Stomach smooth muscle (tissue), 2 donors: ENCODE results near the gene POLE.

Experiments used
- H3K27ac ChIP-seq: one replicate; pipeline ENCODE4 v1.7.0; 2013; ENCODE audit warnings: mild to moderate bottlenecking, low read length, inconsistent platforms
- H3K27me3 ChIP-seq, 2 donors: one replicate each; pipeline ENCODE4 v1.7.0; 2013; ENCODE audit warnings: low read length in 2 of 2; ENCODE audit not compliant: insufficient read depth in 2 of 2, control insufficient read depth in 1 of 2
- H3K36me3 ChIP-seq, 2 donors: one replicate each; pipeline ENCODE4 v1.7.0; 2013; ENCODE audit warnings: low read length in 2 of 2; ENCODE audit not compliant: control insufficient read depth in 2 of 2, insufficient read depth in 2 of 2
- H3K4me1 ChIP-seq: one replicate; pipeline ENCODE4 v1.7.0; 2013; ENCODE audit warnings: low read length; ENCODE audit not compliant: control insufficient read depth, insufficient read depth
- H3K4me3 ChIP-seq, 2 donors: one replicate each; pipeline ENCODE4 v1.7.0; 2013; ENCODE audit warnings: low read length in 2 of 2
- H3K9ac ChIP-seq, 2 donors: one replicate each; pipeline ENCODE4 v1.7.0; 2013; ENCODE audit warnings: low read length in 2 of 2, mild to moderate bottlenecking in 1 of 2
- H3K9me3 ChIP-seq, 2 donors: one replicate each; pipeline ENCODE4 v1.7.0; 2013; ENCODE audit warnings: low read length in 2 of 2; ENCODE audit not compliant: control insufficient read depth in 2 of 2
- donor health status: healthy.
- donor health status: Pancreatic carcinoma.

POLE gene

GRCh38 chr12:132717011-132717410, 29.9 kb upstream of the POLE start:
- H3K9me3 ChIP-seq, result no peaks in the 10 kb centered on the region
- H3K36me3 ChIP-seq, result peaks cover 24 to 30% of the 10 kb centered on the region in 2 donors
- H3K27ac ChIP-seq, result no peak overlapping the region
- H3K4me1 ChIP-seq, result peaks cover 3% of the 10 kb centered on the region
- no peak overlapping the region for H3K9ac ChIP-seq
- H3K27me3 ChIP-seq, result no peaks in the 10 kb centered on the region
- H3K4me3 ChIP-seq, result no peak overlapping the region

DNA sequence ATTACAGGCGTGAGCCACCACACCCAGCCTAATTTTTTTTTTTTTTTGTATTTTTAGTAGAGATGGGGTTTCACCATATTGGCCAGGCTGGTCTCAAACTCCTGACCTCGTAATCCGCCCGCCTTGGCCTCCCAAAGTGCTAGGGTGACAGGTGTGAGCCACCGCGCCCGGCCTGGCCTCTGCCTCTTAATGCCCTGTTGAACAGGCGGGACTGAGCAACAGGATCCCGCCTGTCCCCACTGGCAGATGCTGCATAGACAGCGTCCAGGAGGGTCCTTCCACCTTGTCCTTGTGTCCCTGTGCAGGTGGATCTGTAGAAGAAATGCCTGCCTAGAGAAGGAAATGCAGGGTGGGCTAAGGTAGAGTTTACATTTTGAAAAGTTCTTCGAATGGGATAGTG, 29.2 kb upstream of the POLE start:
- Histone ChIP-seq H3K27ac (no peak overlapping the region), H3K4me3 (no peak overlapping the region), H3K4me1 (peaks cover 8% of the 10 kb centered on the region), H3K9me3 (no peaks in the 10 kb centered on the region), H3K27me3 (no peaks in the 10 kb centered on the region), H3K9ac (no peak overlapping the region), H3K36me3 (peaks cover 24 to 30% of the 10 kb centered on the region in 2 donors)

DNA sequence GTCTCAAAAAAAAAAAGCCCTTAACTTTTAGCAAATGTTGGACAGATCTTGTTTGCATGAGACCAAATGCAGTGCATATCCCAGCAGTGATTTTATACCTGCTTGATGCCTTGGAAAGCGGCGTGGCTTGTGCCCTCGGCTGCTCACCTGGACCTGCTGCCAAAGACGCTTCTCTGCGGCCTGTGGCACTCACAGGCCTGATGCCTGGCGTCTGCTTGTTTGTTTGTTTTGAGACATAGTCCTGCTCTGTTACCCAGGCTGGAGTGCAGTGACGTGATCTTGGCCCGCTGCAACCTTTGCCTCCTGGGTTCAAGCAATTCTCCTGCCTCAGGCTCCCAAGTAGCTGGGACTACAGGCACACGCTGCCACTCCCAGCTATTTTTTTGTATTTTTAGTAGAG, 28.7 kb upstream of the POLE start:
- Histone ChIP-seq H3K4me3 (no peak overlapping the region), H3K27me3 (no peaks in the 10 kb centered on the region), H3K9me3 (no peaks in the 10 kb centered on the region), H3K27ac (no peak overlapping the region), H3K4me1 (peaks cover 12% of the 10 kb centered on the region), H3K36me3 (peaks cover 22 to 25% of the 10 kb centered on the region in 2 donors), H3K9ac (no peak overlapping the region)

DNA sequence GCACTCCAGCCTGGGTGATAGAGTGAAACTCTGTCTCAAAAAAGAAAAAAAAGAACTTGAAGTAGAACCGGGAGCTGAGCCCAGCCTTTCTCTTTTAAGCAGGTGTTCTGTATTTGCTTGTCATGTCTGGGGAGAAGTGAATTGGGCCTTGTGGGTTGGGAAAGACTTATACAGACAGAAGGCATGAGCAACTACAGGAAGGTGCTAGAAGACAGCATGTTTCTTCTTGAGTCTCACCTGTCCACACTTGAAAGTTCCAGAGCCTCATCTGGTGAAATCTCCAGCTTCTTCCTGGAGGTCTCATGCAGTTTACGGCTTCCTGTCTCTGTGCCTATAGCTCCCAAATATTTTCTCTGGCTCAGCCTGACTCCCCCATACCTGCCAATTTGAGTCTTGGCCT, 26.0 kb upstream of the POLE start:
- Histone ChIP-seq H3K4me1 (peaks cover 23% of the 10 kb centered on the region), H3K36me3 (peaks cover 11% of the 10 kb centered on the region in 2 donors), H3K27me3 (no peaks in the 10 kb centered on the region), H3K9ac (no peak overlapping the region), H3K9me3 (no peaks in the 10 kb centered on the region), H3K27ac (no peak overlapping the region), H3K4me3 (no peak overlapping the region)

- Histone ChIP-seq H3K4me3 (peak overlapping the region; percentile 75 to 88), H3K9ac (peak overlapping the region; percentile 62 to 66), H3K27me3 (no peaks in the 10 kb centered on the region), H3K27ac (no peak overlapping the region), H3K4me1 (peaks cover 23% of the 10 kb centered on the region), H3K9me3 (no peaks in the 10 kb centered on the region), H3K36me3 (peaks cover 4% of the 10 kb centered on the region in 2 donors)
Observed at GRCh38 chr12:132711080-132711843, 24.1 kb upstream of the POLE start.

DNA sequence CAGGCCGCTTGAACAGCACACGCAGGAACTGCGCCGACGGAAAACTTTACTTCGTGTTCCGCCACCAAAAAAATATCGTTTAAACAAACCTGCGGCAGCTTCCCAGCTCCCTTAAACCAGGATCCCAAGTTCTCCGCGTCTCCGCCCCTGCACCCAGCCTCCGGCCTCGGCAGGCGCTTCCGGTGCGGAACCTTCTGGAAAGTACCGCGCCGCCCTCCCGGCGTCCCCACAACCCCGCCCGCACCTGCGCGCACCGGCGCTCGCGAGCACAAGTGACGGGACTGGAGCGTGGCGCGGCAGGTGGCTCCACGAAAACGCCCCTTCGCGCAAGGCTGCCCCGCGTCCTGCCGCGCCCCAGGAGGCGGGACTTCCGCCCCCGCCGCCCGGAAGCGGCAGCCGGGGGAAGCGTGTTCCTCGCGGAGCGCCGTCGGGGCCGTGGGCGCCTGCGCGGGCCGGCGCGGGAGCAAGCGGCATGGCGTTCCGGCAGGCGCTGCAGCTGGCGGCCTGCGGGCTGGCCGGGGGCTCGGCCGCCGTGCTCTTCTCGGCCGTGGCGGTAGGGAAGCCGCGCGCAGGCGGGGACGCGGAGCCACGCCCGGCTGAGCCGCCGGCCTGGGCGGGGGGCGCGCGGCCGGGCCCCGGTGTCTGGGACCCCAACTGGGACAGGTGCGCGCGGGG, 23.4 kb upstream of the POLE start, which contains the start of gene PGAM5:
Gene PGAM5 (plus strand): TSS at position 438 of the 675 bp plus-strand sequence. CDS start 35 bp downstream, at position 473.
- Histone ChIP-seq H3K27ac (peak within 1 kb of the TSS; percentile 41), H3K36me3 (peaks cover 4% of the 10 kb centered on the region in 2 donors), H3K9ac (peak within 1 kb of the TSS; percentile 75 to 83), H3K4me3 (peak within 1 kb of the TSS; percentile 88 to 91), H3K27me3 (no peaks in the 10 kb centered on the region), H3K9me3 (no peaks in the 10 kb centered on the region), H3K4me1 (peaks cover 23% of the 10 kb centered on the region)

DNA sequence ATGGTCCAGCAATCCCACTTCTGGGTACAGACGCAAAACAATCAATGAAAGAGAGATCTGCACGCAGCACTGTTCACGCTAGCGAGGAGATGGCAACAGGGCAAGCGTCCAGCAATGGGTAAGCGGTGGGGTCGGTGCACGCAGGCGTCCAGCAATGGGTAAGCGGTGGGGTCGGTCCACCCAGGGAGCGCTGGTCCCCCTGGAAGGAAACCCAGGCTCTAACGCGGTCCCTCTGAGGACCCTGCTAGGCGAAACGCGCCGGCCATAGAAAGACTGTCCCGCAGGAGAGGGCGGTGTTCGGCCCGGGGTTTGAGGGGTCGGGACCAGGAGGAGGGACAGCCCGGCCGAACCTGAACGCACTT, 22.9 kb upstream of the POLE start:
- Histone ChIP-seq H3K4me3 (peak overlapping the region; percentile 88 to 91), H3K9ac (peak overlapping the region; percentile 75 to 83), H3K27ac (peak overlapping the region; percentile 41), H3K4me1 (peaks cover 23% of the 10 kb centered on the region), H3K36me3 (peaks cover 4% of the 10 kb centered on the region in 2 donors), H3K9me3 (no peaks in the 10 kb centered on the region), H3K27me3 (no peaks in the 10 kb centered on the region)

DNA sequence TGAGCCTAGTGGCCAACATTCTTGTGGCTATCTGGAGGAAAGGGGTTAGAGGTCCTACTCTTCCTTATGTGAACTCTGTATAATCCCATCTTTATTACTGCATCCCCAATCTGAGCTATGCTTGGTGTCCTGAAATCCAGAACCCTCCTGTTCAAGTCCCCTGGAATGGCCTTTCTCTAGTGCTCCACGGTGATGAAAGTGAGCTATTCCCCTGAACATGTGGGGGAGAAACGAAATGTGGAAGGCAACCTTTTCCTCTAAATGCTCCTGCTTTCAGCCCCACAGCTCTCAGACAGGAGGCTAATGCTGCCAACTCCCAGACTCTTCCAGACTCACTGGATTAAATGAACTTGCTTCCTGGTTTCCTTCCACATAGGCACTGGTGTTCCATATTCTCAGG, 21.0 kb upstream of the POLE start:
- no peak overlapping the region for H3K9ac ChIP-seq
- no peaks in the 10 kb centered on the region for H3K9me3 ChIP-seq
- no peak overlapping the region for H3K27ac ChIP-seq

DNA sequence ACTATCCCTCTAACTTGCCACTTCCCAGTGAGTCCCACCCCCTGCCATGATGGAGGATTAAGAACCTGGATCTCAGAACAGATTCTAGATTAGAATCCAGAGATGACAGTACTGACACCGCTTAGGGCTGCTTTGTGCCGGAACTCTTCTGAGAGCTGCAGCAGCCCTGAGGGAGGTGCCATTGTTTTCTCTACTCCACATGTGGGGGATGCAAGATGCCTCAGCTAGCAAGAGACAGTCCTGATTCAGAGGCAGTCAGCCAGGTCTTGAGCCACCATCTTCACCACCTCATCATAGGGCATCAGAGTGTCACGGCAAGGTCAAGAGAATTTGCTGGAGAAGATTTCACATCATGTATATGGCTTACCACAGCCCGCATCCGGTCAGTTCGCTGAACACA, 20.1 kb upstream of the POLE start:
- Histone ChIP-seq H3K9me3 (no peaks in the 10 kb centered on the region), H3K9ac (no peak overlapping the region), H3K27ac (no peak overlapping the region), H3K27me3 (no peaks in the 10 kb centered on the region), H3K4me3 (no peak overlapping the region), H3K36me3 (peaks cover 0 to 11% of the 10 kb centered on the region in 2 donors), H3K4me1 (peaks cover 20% of the 10 kb centered on the region)

More for the DNA sequence above, 21.0 kb upstream of the POLE start:
- Histone ChIP-seq H3K4me1 (peaks cover 21% of the 10 kb centered on the region), H3K36me3 (peaks cover 0 to 9% of the 10 kb centered on the region in 2 donors), H3K27me3 (no peaks in the 10 kb centered on the region), H3K4me3 (no peak overlapping the region)

DNA sequence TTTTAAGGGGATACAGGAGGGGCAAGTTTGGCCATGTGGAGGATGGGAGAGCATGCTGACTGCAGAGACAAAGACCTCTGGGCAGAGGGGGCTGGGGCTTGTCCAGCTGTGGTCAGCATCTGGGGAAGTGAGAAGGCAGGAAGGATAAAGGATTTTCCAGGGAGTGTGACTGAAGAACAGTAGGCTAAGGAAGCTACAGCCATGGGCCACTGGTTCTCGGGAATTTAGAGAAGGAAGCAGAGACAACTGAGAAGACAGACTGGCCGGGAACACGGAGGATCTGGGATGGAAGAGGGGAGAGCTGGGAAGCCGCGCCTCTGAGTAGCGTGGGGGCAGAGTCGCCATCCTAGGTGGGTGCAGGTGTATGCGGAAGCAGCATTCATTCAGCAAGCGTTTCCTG, 16.5 kb upstream of the POLE start:
- H3K4me3 ChIP-seq, result no peak overlapping the region
- no peaks in the 10 kb centered on the region for H3K9me3 ChIP-seq
- peaks cover 0 to 18% of the 10 kb centered on the region in 2 donors for H3K36me3 ChIP-seq
- no peaks in the 10 kb centered on the region for H3K27me3 ChIP-seq
- H3K4me1 ChIP-seq, result no peaks in the 10 kb centered on the region
- no peak overlapping the region for H3K9ac ChIP-seq
- no peak overlapping the region for H3K27ac ChIP-seq

DNA sequence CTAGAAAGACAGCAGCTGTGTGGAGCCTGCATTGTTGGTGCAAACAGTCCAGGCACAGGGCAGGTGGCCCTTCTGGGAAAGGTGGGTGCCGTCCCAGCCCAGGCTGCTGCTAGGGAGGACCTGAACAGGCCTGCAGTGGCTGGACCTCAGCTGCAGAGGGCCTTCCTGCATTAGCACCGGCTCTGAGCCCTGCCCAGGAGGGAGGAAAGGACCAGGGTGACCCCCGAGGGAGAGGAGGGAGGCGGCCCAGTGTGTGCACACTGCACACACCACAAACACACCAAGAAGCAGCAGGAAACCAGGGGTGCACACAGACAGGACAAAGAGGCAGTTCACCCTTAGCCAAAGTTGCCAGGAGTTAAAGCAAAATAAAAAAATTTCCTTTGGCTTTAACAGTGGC, 15.5 kb upstream of the POLE start:
- no peak overlapping the region for H3K4me3 ChIP-seq
- H3K27me3 ChIP-seq, result no peaks in the 10 kb centered on the region
- no peak overlapping the region for H3K9ac ChIP-seq
- peaks cover 2 to 19% of the 10 kb centered on the region in 2 donors for H3K36me3 ChIP-seq
- H3K9me3 ChIP-seq, result no peaks in the 10 kb centered on the region
- H3K4me1 ChIP-seq, result no peaks in the 10 kb centered on the region
- no peak overlapping the region for H3K27ac ChIP-seq
